ENCODE results near the gene OGG1. TPM values are rescaled to one million over a fixed set of nuclear protein-coding genes. Genes with fewer than 3 reads are reported as not detected.

Gene OGG1
- total and polyA plus RNA-seq, 10 of the 15 experiments (the other 5 are each of a cell fraction or from before 2014, with no cell fraction given) = 4.8 to 38.8 (median 27.2) TPM

Other genes with a start within 250 kb of the OGG1 start
Only the 7 nearest of the 16 such genes appear.
- gene CPNE9, start 46.1 kb upstream of the OGG1 start, total RNA-seq (2014; rRNA removed) = not detected in 2 replicates
- not detected in 2 replicates for gene CPNE9, start 46.1 kb upstream of the OGG1 start, total RNA-seq (2014; rRNA removed; fragmentation: Illumina TruSeq; extraction: Trizol)
- gene CPNE9, start 46.1 kb upstream of the OGG1 start, total RNA-seq (2021) = not detected in 2 replicates
- gene CPNE9, start 46.1 kb upstream of the OGG1 start, polyA plus RNA-seq (2011; rRNA removed) = 0.05 TPM in 1 of 2 replicates, not detected in the other
- gene CPNE9, start 46.1 kb upstream of the OGG1 start, polyA plus RNA-seq (2014; fragmentation: Illumina TruSeq; extraction: Trizol) = not detected in 2 replicates
- under 1 TPM in 1 of 2 experiments, not detected in 1; 0.02 TPM for gene CPNE9, start 46.1 kb upstream of the OGG1 start, polyA plus RNA-seq (2014; fragmentation: Nextera tagmentation; extraction: Ambion mirVana)
- 0.12 TPM in 1 of 2 replicates, not detected in the other for gene CPNE9, start 46.1 kb upstream of the OGG1 start, polyA plus RNA-seq (2014; rRNA removed)
- gene CPNE9, start 46.1 kb upstream of the OGG1 start, polyA plus RNA-seq (2016; fragmentation: Nextera tagmentation; extraction: Ambion mirVana) = not detected
- gene BRPF1, start 18.2 kb upstream of the OGG1 start, total RNA-seq (2014; rRNA removed) = 19.2 and 21.9 TPM in 2 replicates
- 11.1 and 13.6 TPM in 2 replicates for gene BRPF1, start 18.2 kb upstream of the OGG1 start, total RNA-seq (2014; rRNA removed; fragmentation: Illumina TruSeq; extraction: Trizol)
- 21.3 and 25.3 TPM in 2 replicates for gene BRPF1, start 18.2 kb upstream of the OGG1 start, total RNA-seq (2021)
- gene BRPF1, start 18.2 kb upstream of the OGG1 start, polyA plus RNA-seq (2011; rRNA removed) = 3.9 and 9.0 TPM in 2 replicates
- 6.4 and 13.6 TPM in 2 replicates for gene BRPF1, start 18.2 kb upstream of the OGG1 start, polyA plus RNA-seq (2014; fragmentation: Illumina TruSeq; extraction: Trizol)
- 1 to 10 TPM; 1.2 to 1.4 TPM for gene BRPF1, start 18.2 kb upstream of the OGG1 start, polyA plus RNA-seq (2014; fragmentation: Nextera tagmentation; extraction: Ambion mirVana)
- gene BRPF1, start 18.2 kb upstream of the OGG1 start, polyA plus RNA-seq (2014; rRNA removed) = 18.6 and 20.7 TPM in 2 replicates
- 10 to 100 TPM; 13.0 to 14.4 TPM for gene BRPF1, start 18.2 kb upstream of the OGG1 start, polyA plus RNA-seq (2016; fragmentation: Nextera tagmentation; extraction: Ambion mirVana)
- gene CAMK1, start 20.0 kb downstream of the OGG1 start, total RNA-seq (2014; rRNA removed) = 0.44 and 0.73 TPM in 2 replicates
- gene CAMK1, start 20.0 kb downstream of the OGG1 start, total RNA-seq (2014; rRNA removed; fragmentation: Illumina TruSeq; extraction: Trizol) = 0.31 and 0.32 TPM in 2 replicates
- 0.61 and 0.64 TPM in 2 replicates for gene CAMK1, start 20.0 kb downstream of the OGG1 start, total RNA-seq (2021)
- 0.16 and 0.24 TPM in 2 replicates for gene CAMK1, start 20.0 kb downstream of the OGG1 start, polyA plus RNA-seq (2011; rRNA removed)
- 0.28 TPM in 1 of 2 replicates, not detected in the other for gene CAMK1, start 20.0 kb downstream of the OGG1 start, polyA plus RNA-seq (2014; fragmentation: Illumina TruSeq; extraction: Trizol)
- not detected for gene CAMK1, start 20.0 kb downstream of the OGG1 start, polyA plus RNA-seq (2014; fragmentation: Nextera tagmentation; extraction: Ambion mirVana)
- 0.18 and 0.37 TPM in 2 replicates for gene CAMK1, start 20.0 kb downstream of the OGG1 start, polyA plus RNA-seq (2014; rRNA removed)
- 1 to 10 TPM; 1.5 to 2.1 TPM for gene CAMK1, start 20.0 kb downstream of the OGG1 start, polyA plus RNA-seq (2016; fragmentation: Nextera tagmentation; extraction: Ambion mirVana)
- 61.6 and 71.2 TPM in 2 replicates for gene TADA3, start 42.5 kb downstream of the OGG1 start, total RNA-seq (2014; rRNA removed)
- gene TADA3, start 42.5 kb downstream of the OGG1 start, total RNA-seq (2014; rRNA removed; fragmentation: Illumina TruSeq; extraction: Trizol) = 38.2 and 41.2 TPM in 2 replicates
- gene TADA3, start 42.5 kb downstream of the OGG1 start, total RNA-seq (2021) = 50.5 and 52.2 TPM in 2 replicates
- 19.6 and 33.6 TPM in 2 replicates for gene TADA3, start 42.5 kb downstream of the OGG1 start, polyA plus RNA-seq (2011; rRNA removed)
- 26.0 and 49.8 TPM in 2 replicates for gene TADA3, start 42.5 kb downstream of the OGG1 start, polyA plus RNA-seq (2014; fragmentation: Illumina TruSeq; extraction: Trizol)
- 1 to 10 TPM; 2.6 to 9.0 TPM for gene TADA3, start 42.5 kb downstream of the OGG1 start, polyA plus RNA-seq (2014; fragmentation: Nextera tagmentation; extraction: Ambion mirVana)
- 55.7 and 63.4 TPM in 2 replicates for gene TADA3, start 42.5 kb downstream of the OGG1 start, polyA plus RNA-seq (2014; rRNA removed)
- gene TADA3, start 42.5 kb downstream of the OGG1 start, polyA plus RNA-seq (2016; fragmentation: Nextera tagmentation; extraction: Ambion mirVana) = 10 to 100 TPM; 64.7 to 71.0 TPM
- gene ARPC4, start 43.1 kb downstream of the OGG1 start, total RNA-seq (2014; rRNA removed) = 329 and 354 TPM in 2 replicates
- 243 and 257 TPM in 2 replicates for gene ARPC4, start 43.1 kb downstream of the OGG1 start, total RNA-seq (2014; rRNA removed; fragmentation: Illumina TruSeq; extraction: Trizol)
- gene ARPC4, start 43.1 kb downstream of the OGG1 start, total RNA-seq (2021) = 274 and 277 TPM in 2 replicates
- gene ARPC4, start 43.1 kb downstream of the OGG1 start, polyA plus RNA-seq (2011; rRNA removed) = 177 and 192 TPM in 2 replicates
- 260 and 266 TPM in 2 replicates for gene ARPC4, start 43.1 kb downstream of the OGG1 start, polyA plus RNA-seq (2014; fragmentation: Illumina TruSeq; extraction: Trizol)
- gene ARPC4, start 43.1 kb downstream of the OGG1 start, polyA plus RNA-seq (2014; fragmentation: Nextera tagmentation; extraction: Ambion mirVana) = 10 to 100 TPM; 42.0 to 55.9 TPM
- gene ARPC4, start 43.1 kb downstream of the OGG1 start, polyA plus RNA-seq (2014; rRNA removed) = 293 and 302 TPM in 2 replicates
- 100 to 1,000 TPM; 313 to 326 TPM for gene ARPC4, start 43.1 kb downstream of the OGG1 start, polyA plus RNA-seq (2016; fragmentation: Nextera tagmentation; extraction: Ambion mirVana)
- 19.9 and 22.3 TPM in 2 replicates for gene TTLL3, start 60.3 kb downstream of the OGG1 start, total RNA-seq (2014; rRNA removed)
- 14.5 and 15.6 TPM in 2 replicates for gene TTLL3, start 60.3 kb downstream of the OGG1 start, total RNA-seq (2014; rRNA removed; fragmentation: Illumina TruSeq; extraction: Trizol)
- gene TTLL3, start 60.3 kb downstream of the OGG1 start, total RNA-seq (2021) = 30.4 and 36.1 TPM in 2 replicates
- gene TTLL3, start 60.3 kb downstream of the OGG1 start, polyA plus RNA-seq (2011; rRNA removed) = 33.8 and 45.3 TPM in 2 replicates
- 30.1 and 30.7 TPM in 2 replicates for gene TTLL3, start 60.3 kb downstream of the OGG1 start, polyA plus RNA-seq (2014; fragmentation: Illumina TruSeq; extraction: Trizol)
- gene TTLL3, start 60.3 kb downstream of the OGG1 start, polyA plus RNA-seq (2014; fragmentation: Nextera tagmentation; extraction: Ambion mirVana) = 1 to 10 TPM; 4.2 to 6.8 TPM
- gene TTLL3, start 60.3 kb downstream of the OGG1 start, polyA plus RNA-seq (2014; rRNA removed) = 49.3 and 51.3 TPM in 2 replicates
- 10 to 100 TPM; 10.4 to 13.2 TPM for gene TTLL3, start 60.3 kb downstream of the OGG1 start, polyA plus RNA-seq (2016; fragmentation: Nextera tagmentation; extraction: Ambion mirVana)
- gene RPUSD3, start 94.1 kb downstream of the OGG1 start, total RNA-seq (2014; rRNA removed) = 38.7 and 44.8 TPM in 2 replicates
- 26.9 and 28.9 TPM in 2 replicates for gene RPUSD3, start 94.1 kb downstream of the OGG1 start, total RNA-seq (2014; rRNA removed; fragmentation: Illumina TruSeq; extraction: Trizol)
- gene RPUSD3, start 94.1 kb downstream of the OGG1 start, total RNA-seq (2021) = 41.3 and 44.9 TPM in 2 replicates
- gene RPUSD3, start 94.1 kb downstream of the OGG1 start, polyA plus RNA-seq (2011; rRNA removed) = 17.6 and 48.0 TPM in 2 replicates
- gene RPUSD3, start 94.1 kb downstream of the OGG1 start, polyA plus RNA-seq (2014; fragmentation: Illumina TruSeq; extraction: Trizol) = 23.2 and 33.8 TPM in 2 replicates
- gene RPUSD3, start 94.1 kb downstream of the OGG1 start, polyA plus RNA-seq (2014; fragmentation: Nextera tagmentation; extraction: Ambion mirVana) = 10 to 100 TPM in 1 of 2 experiments, 1 to 10 TPM in 1; 6.4 to 13.6 TPM
- 38.8 and 43.2 TPM in 2 replicates for gene RPUSD3, start 94.1 kb downstream of the OGG1 start, polyA plus RNA-seq (2014; rRNA removed)
- gene RPUSD3, start 94.1 kb downstream of the OGG1 start, polyA plus RNA-seq (2016; fragmentation: Nextera tagmentation; extraction: Ambion mirVana) = 10 to 100 TPM; 68.9 to 72.9 TPM

Measured in GM12878 (cell line).